HCT116 (cell line): Measurements from ENCODE around the gene CEACAM6. TPM values are rescaled to one million over a fixed set of nuclear protein-coding genes. Genes with fewer than 3 reads are reported as not detected.

Source experiments
- ATAC-seq: fragments of 200-7000 bp; cut with Tn5 transposase; 2 replicates; pipeline ENCODE4 v1.9.1; 2020; ENCODE audit warnings: mild to moderate bottlenecking, moderate library complexity
- BruUV-seq: library from RNA; stranded (reverse); fragments of 400-500 nt; replicated peaks from 2 replicates; lab custom pipeline; 2021; lab: Mats Ljungman, UMichigan
- CTCF ChIA-PET: fragments of 300-600 bp; sonication (Branson Sonifier 250); formaldehyde crosslinking; loops from one replicate; lab custom pipeline; 2021; ENCODE audit warnings: antibody characterized with exemption; lab: Charles Lee
- POLR2A ChIA-PET: fragments of 300-600, 350-600 bp; sonication (Branson Sonifier 250); formaldehyde crosslinking; loops from one replicate; lab custom pipeline; 2021; ENCODE audit warnings: antibody characterized with exemption; lab: Charles Lee
- RAD21 ChIA-PET, 2 experiments: fragments of 300-600 bp; sonication (Branson Sonifier 250); formaldehyde crosslinking; loops; one replicate each; lab custom pipeline; 2023; ENCODE audit warnings: low total read pairs in 2 of 2; ENCODE audit not compliant: uncharacterized antibody in 2 of 2, unreplicated experiment in 2 of 2, low non-redundant PET in 1 of 2; lab: Charles Lee
- DNase-seq: peaks from one replicate; pipeline ENCODE4 v3.0.0-alpha.2; 2010; ENCODE audit warnings: low read depth, low spot score
- H2AFZ ChIP-seq: fragments of 200-600 bp; shearing (Covaris generic), sonication (generic); 2 replicates; pipeline ENCODE4 v1.6.1; 2017; ENCODE audit warnings: low read depth, mixed run types, mixed read lengths, antibody characterized with exemption, low read length; ENCODE audit not compliant: poor library complexity, severe bottlenecking
- H3K27ac ChIP-seq: 2 replicates; pipeline ENCODE4 v1.5.1; 2012; ENCODE audit warnings: low read depth, low read length
- H3K27me3 ChIP-seq: fragments of 200-600 bp; sonication (generic); 2 replicates; pipeline ENCODE4 v1.6.1; 2016; ENCODE audit warnings: mixed run types, low read length, mixed read lengths; ENCODE audit not compliant: insufficient read depth
- H3K36me3 ChIP-seq, 2 experiments: fragments of 200-500 bp in 1 of 2; fragments of 200-600 bp in 1 of 2; sonication (Bioruptor generic) in 1 of 2; sonication (generic) in 1 of 2; 2 replicates each; pipeline versions ENCODE4 v1.5.1 to v1.6.1; 2014 to 2016; ENCODE audit warnings: low read length in 2 of 2, inconsistent platforms in 1 of 2, mixed read lengths in 1 of 2, mixed run types in 1 of 2; ENCODE audit not compliant: insufficient read depth in 2 of 2, control insufficient read depth in 1 of 2
- H3K4me1 ChIP-seq, 2 experiments: fragments of 200-600 bp in 1 of 2; sonication (generic) in 1 of 2; 2 replicates each; pipeline versions ENCODE4 v1.5.1 to v1.6.1; 2012 to 2017; ENCODE audit warnings: low read length in 2 of 2, inconsistent platforms in 1 of 2, mild to moderate bottlenecking in 1 of 2, mixed read lengths in 1 of 2, mixed run types in 1 of 2, moderate library complexity in 1 of 2; ENCODE audit not compliant: insufficient read depth in 2 of 2, control insufficient read depth in 1 of 2
- H3K4me2 ChIP-seq: fragments of 200-600 bp; sonication (generic); 2 replicates; pipeline ENCODE4 v1.6.1; 2017; ENCODE audit warnings: mixed run types, low read length, mixed read lengths
- H3K4me3 ChIP-seq, 2 experiments: fragments of 200-600 bp in 1 of 2; sonication (generic) in 1 of 2; replicated peaks in 1 of 2; 2 replicates each; pipeline ENCODE4 v1.5.1; 2011 to 2016; ENCODE audit warnings: low read length in 2 of 2, control low read depth in 1 of 2, low read depth in 1 of 2, mild to moderate bottlenecking in 1 of 2, mixed read lengths in 1 of 2, mixed run types in 1 of 2
- H3K79me2 ChIP-seq: fragments of 200-600 bp; sonication (generic); 2 replicates; pipeline ENCODE4 v1.6.1; 2017; ENCODE audit warnings: mild to moderate bottlenecking, mixed run types, low read length, moderate library complexity, mixed read lengths; ENCODE audit not compliant: insufficient read depth
- H3K9ac ChIP-seq: fragments of 200-600 bp; sonication (generic); 2 replicates; pipeline ENCODE4 v1.6.1; 2016; ENCODE audit warnings: low read length, mixed read lengths
- H3K9me2 ChIP-seq: fragments of 200-600 bp; sonication (generic), shearing (Covaris generic); 2 replicates; pipeline ENCODE4 v1.6.1; 2017; ENCODE audit warnings: mixed run types, mild to moderate bottlenecking, moderate library complexity; ENCODE audit not compliant: insufficient read depth
- H3K9me3 ChIP-seq, 2 experiments: fragments of 200-500 bp in 1 of 2; fragments of 200-600 bp in 1 of 2; sonication (Bioruptor generic) in 1 of 2; sonication (generic) in 1 of 2; 2 replicates each; pipeline ENCODE4 v1.6.1; 2014 to 2017; ENCODE audit warnings: low read length in 2 of 2, mixed read lengths in 2 of 2, inconsistent platforms in 1 of 2, low read depth in 1 of 2, mild to moderate bottlenecking in 1 of 2, mixed run types in 1 of 2, moderate library complexity in 1 of 2; ENCODE audit not compliant: control insufficient read depth in 1 of 2, insufficient read depth in 1 of 2
- H4K20me1 ChIP-seq: fragments of 200-600 bp; sonication (generic), shearing (Covaris generic); 2 replicates; pipeline ENCODE4 v1.6.1; 2017; ENCODE audit warnings: mixed run types, mild to moderate bottlenecking, moderate library complexity; ENCODE audit not compliant: insufficient read depth
- CBX3 ChIP-seq: IDR thresholded peaks from 2 replicates; pipeline ENCODE4 v1.6.1; 2012; ENCODE audit warnings: low read depth
- EGR1 ChIP-seq: IDR thresholded peaks from 2 replicates; pipeline ENCODE4 v1.6.1; 2012; ENCODE audit warnings: low read depth
- ELF1 ChIP-seq: IDR thresholded peaks from 2 replicates; pipeline ENCODE4 v1.6.1; 2012; ENCODE audit warnings: low read depth, borderline replicate concordance
- EZH2 ChIP-seq: fragments of 200-600 bp; sonication (generic); IDR thresholded peaks from 2 replicates; pipeline ENCODE4 v1.6.1; 2017; ENCODE audit warnings: antibody characterized with exemption, mixed run types
- EZH2phosphoT487 ChIP-seq: fragments of 200-600 bp; IDR thresholded peaks from 2 replicates; pipeline ENCODE4 v1.6.1; 2018; ENCODE audit warnings: antibody characterized with exemption, borderline replicate concordance
- POLR2A ChIP-seq: IDR thresholded peaks from 2 replicates; pipeline ENCODE4 v1.7.0; 2011; ENCODE audit warnings: borderline replicate concordance; ENCODE audit not compliant: insufficient read depth, insufficient read length; ENCODE audit errors: extremely low read depth
- RAD21 ChIP-seq: IDR thresholded peaks from 2 replicates; pipeline ENCODE4 v1.6.1; 2012; ENCODE audit warnings: low read depth, mild to moderate bottlenecking
- SP1 ChIP-seq: IDR thresholded peaks from 2 replicates; pipeline ENCODE4 v1.6.1; 2012; ENCODE audit warnings: low read depth
- SRF ChIP-seq: IDR thresholded peaks from 2 replicates; pipeline ENCODE4 v1.6.1; 2012; ENCODE audit warnings: low read depth
- YY1 ChIP-seq: IDR thresholded peaks from 2 replicates; pipeline ENCODE4 v1.6.1; 2011; ENCODE audit warnings: low read length, low read depth, moderate library complexity, mild to moderate bottlenecking; ENCODE audit not compliant: insufficient replicate concordance; ENCODE audit errors: extremely low read depth
- intact Hi-C: fragments of 100-400 bp; cut with micrococcal nuclease; formaldehyde crosslinking; loops from 2 replicates; pipeline ENCODE4 v1.10.0; 2022
- total RNA-seq: library from RNA; stranded (reverse); gene quantifications from one replicate; pipeline ENCODE4 v1.2.1, GENCODE V29; 2021; ENCODE audit not compliant: unreplicated experiment
- TF ChIP-seq, protein P1 (sequence below): IDR thresholded peaks from 2 replicates; pipeline ENCODE4 v1.6.1; 2012
- TF ChIP-seq, protein P2 (sequence below): IDR thresholded peaks from 2 replicates; pipeline ENCODE4 v1.6.1; 2011; ENCODE audit warnings: mild to moderate bottlenecking, low read length, moderate library complexity; ENCODE audit not compliant: insufficient replicate concordance; ENCODE audit errors: extremely low read depth
- TF ChIP-seq, protein P3 (sequence below): IDR thresholded peaks from 2 replicates; pipeline ENCODE4 v1.6.1; 2012; ENCODE audit warnings: low read depth

CEACAM6 gene
- total RNA-seq, 1 experiment from 2014 or later, result 0.59 TPM

DNA sequence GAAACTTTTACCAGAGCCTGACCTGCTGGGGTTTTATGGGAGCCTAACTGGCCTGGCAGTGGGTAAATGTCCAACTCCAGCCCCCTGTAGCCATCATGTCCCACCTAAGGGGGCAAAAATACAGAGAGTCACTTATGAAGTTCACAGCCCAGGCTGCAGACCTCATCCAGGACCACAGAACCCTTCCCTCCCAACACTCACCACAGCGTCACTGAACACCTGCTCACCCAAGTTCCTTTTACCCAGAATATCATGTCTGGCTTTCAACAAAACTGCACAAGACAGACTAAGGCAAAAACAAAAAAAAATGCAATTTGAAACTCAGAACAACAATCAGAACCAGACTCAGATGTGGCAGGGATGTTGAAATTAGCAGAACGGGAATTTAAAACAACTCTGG, 47.4 kb downstream of the CEACAM6 start:
- no peak overlapping the region for H3K27ac ChIP-seq
- no peak overlapping the region for H2AFZ ChIP-seq
- no peak for TF ChIP-seq EGR1
- TF ChIP-seq ELF1, result no peak
- TF ChIP-seq RAD21, result no peak
- TF ChIP-seq SP1, result no peak
- TF ChIP-seq, protein P1, sequence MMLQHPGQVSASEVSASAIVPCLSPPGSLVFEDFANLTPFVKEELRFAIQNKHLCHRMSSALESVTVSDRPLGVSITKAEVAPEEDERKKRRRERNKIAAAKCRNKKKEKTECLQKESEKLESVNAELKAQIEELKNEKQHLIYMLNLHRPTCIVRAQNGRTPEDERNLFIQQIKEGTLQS, result no peak
- TF ChIP-seq, protein P2, sequence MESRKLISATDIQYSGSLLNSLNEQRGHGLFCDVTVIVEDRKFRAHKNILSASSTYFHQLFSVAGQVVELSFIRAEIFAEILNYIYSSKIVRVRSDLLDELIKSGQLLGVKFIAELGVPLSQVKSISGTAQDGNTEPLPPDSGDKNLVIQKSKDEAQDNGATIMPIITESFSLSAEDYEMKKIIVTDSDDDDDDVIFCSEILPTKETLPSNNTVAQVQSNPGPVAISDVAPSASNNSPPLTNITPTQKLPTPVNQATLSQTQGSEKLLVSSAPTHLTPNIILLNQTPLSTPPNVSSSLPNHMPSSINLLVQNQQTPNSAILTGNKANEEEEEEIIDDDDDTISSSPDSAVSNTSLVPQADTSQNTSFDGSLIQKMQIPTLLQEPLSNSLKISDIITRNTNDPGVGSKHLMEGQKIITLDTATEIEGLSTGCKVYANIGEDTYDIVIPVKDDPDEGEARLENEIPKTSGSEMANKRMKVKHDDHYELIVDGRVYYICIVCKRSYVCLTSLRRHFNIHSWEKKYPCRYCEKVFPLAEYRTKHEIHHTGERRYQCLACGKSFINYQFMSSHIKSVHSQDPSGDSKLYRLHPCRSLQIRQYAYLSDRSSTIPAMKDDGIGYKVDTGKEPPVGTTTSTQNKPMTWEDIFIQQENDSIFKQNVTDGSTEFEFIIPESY, result no peak
- TF ChIP-seq YY1, result no peak
- TF ChIP-seq CBX3, result no peak
- TF ChIP-seq POLR2A, result no peak
- TF ChIP-seq, protein P3, sequence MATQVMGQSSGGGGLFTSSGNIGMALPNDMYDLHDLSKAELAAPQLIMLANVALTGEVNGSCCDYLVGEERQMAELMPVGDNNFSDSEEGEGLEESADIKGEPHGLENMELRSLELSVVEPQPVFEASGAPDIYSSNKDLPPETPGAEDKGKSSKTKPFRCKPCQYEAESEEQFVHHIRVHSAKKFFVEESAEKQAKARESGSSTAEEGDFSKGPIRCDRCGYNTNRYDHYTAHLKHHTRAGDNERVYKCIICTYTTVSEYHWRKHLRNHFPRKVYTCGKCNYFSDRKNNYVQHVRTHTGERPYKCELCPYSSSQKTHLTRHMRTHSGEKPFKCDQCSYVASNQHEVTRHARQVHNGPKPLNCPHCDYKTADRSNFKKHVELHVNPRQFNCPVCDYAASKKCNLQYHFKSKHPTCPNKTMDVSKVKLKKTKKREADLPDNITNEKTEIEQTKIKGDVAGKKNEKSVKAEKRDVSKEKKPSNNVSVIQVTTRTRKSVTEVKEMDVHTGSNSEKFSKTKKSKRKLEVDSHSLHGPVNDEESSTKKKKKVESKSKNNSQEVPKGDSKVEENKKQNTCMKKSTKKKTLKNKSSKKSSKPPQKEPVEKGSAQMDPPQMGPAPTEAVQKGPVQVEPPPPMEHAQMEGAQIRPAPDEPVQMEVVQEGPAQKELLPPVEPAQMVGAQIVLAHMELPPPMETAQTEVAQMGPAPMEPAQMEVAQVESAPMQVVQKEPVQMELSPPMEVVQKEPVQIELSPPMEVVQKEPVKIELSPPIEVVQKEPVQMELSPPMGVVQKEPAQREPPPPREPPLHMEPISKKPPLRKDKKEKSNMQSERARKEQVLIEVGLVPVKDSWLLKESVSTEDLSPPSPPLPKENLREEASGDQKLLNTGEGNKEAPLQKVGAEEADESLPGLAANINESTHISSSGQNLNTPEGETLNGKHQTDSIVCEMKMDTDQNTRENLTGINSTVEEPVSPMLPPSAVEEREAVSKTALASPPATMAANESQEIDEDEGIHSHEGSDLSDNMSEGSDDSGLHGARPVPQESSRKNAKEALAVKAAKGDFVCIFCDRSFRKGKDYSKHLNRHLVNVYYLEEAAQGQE, result no peak
- TF ChIP-seq SRF, result no peak
- no peak for TF ChIP-seq EZH2phosphoT487
- TF ChIP-seq EZH2, result no peak
- ATAC-seq, result no peak
- H3K9me2 ChIP-seq, result no peaks in the 10 kb centered on the region
- peaks cover 5% of the 10 kb centered on the region for H3K27me3 ChIP-seq
- RAD21 ChIA-PET, result no interaction called here
- H3K4me1 ChIP-seq, result no peaks in the 10 kb centered on the region
- H4K20me1 ChIP-seq, result no peaks in the 10 kb centered on the region
- BruUV-seq, result no TSS peak
- CTCF ChIA-PET, result interaction anchor here (1.9 to 4.9 kb wide), 2 partner anchors 8 to 10 kb away, joined by 5 to 24 read pairs; no protein-coding TSS in a partner anchor
- intact Hi-C loops, result no loop called here
- no peaks in the 10 kb centered on the region for H3K36me3 ChIP-seq
- no peaks in the 10 kb centered on the region for H3K79me2 ChIP-seq
- POLR2A ChIA-PET, result no interaction called here
- no peak for DNase-seq
- H3K4me3 ChIP-seq, result no peak overlapping the region
- no peak overlapping the region for H3K4me2 ChIP-seq
- no peak overlapping the region for H3K9ac ChIP-seq
- H3K9me3 ChIP-seq, result no peaks in the 10 kb centered on the region
